Heart left ventricle (tissue), 16 donors: ENCODE data around the gene INTS13. TPM values are rescaled to one million over a fixed set of nuclear protein-coding genes. Genes with fewer than 3 reads are reported as not detected.

Experiments
- ATAC-seq, 4 donors: fragments of 200-7000 bp; cut with Tn5 transposase; one replicate each; pipeline ENCODE4 v1.9.1; 2020 to 2022; ENCODE audit warnings: moderate library complexity in 4 of 4, mild to moderate bottlenecking in 3 of 4, moderate number of reproducible peaks in 1 of 4
- DNase-seq, 5 donors: peaks; one replicate each; pipeline ENCODE4 v3.0.0-alpha.2; 2020
- H3K27ac ChIP-seq, 12 donors: fragments of 200-600 bp; sonication (generic) in 4 of 12; one replicate each; pipeline versions ENCODE4 v1.5.0 to v1.8.0; 2016 to 2022; ENCODE audit warnings: mild to moderate bottlenecking in 2 of 12
- H3K27me3 ChIP-seq, 9 donors: fragments of 200-600 bp; sonication (generic) in 2 of 9; one replicate each; pipeline versions ENCODE4 v1.5.1 to v1.8.0; 2016 to 2022; ENCODE audit warnings: mild to moderate bottlenecking in 3 of 9
- H3K36me3 ChIP-seq, 9 donors: fragments of 200-600 bp; sonication (generic) in 2 of 9; one replicate each; pipeline versions ENCODE4 v1.5.0 to v1.8.0; 2018 to 2022; ENCODE audit warnings: mild to moderate bottlenecking in 2 of 9
- H3K4me1 ChIP-seq, 12 donors: fragments of 200-600 bp; sonication (generic) in 4 of 12; one replicate each; pipeline versions ENCODE4 v1.5.0 to v1.8.0; 2016 to 2022; ENCODE audit warnings: mild to moderate bottlenecking in 3 of 12
- H3K4me3 ChIP-seq, 12 donors: fragments of 200-600 bp; sonication (generic) in 4 of 12; one replicate each; pipeline versions ENCODE4 v1.5.0 to v1.8.0; 2017 to 2022; ENCODE audit warnings: mild to moderate bottlenecking in 9 of 12, moderate library complexity in 4 of 12
- H3K9me3 ChIP-seq, 12 donors: fragments of 200-600 bp; sonication (generic) in 4 of 12; one replicate each; pipeline versions ENCODE4 v1.5.0 to v1.8.0; 2016 to 2022; ENCODE audit warnings: mild to moderate bottlenecking in 1 of 12
- POLR2A ChIP-seq, 2 donors: fragments of 450-650 bp; IDR thresholded peaks; one replicate each; pipeline ENCODE4 v1.6.1; 2017; ENCODE audit warnings: antibody characterized with exemption in 2 of 2, mild to moderate bottlenecking in 2 of 2, moderate library complexity in 2 of 2
- WGBS, 4 donors: extraction: QIAGEN DNeasy Blood & Tissue Kit in 2 of 4; methylation state at CpG; one replicate each; pipeline versions ENCODE4 v1.1.5 to v1.1.7; 2013 to 2018; 5-methylcytosine and 5-hydroxymethylcytosine counted together
- intact Hi-C, 10 donors: fragments of 100-400 bp; cut with DNase I; formaldehyde crosslinking; loops; one replicate each; pipeline versions ENCODE4 v1.11.1 to v1.14.2; 2022
- polyA plus RNA-seq, 2 donors: library from polyadenylated mRNA; stranded (reverse); fragments of 200-250 nt; gene quantifications; one replicate each; pipeline ENCODE4 v1.2.3, GENCODE V29; 2013
- total RNA-seq, 9 donors: library from RNA; depleted of rRNA in 2 of 9; stranded (reverse); fragments of >200 nt in 2 of 9; fragmentation: NEBNext Ultra II Directional in 3 of 9; extraction: Animal tissue kit (Norgen Biotek cat#: 25700) in 3 of 9; gene quantifications; one replicate each; pipeline versions ENCODE4 v1.1.0 to v1.2.4, GENCODE V29; 2016 to 2023
- TF ChIP-seq, protein P1 (sequence below), 12 donors: fragments of 200-600 bp; sonication (generic) in 4 of 12; IDR thresholded peaks; one replicate each; pipeline versions ENCODE4 v1.5.0 to v1.8.0; 2018 to 2022; ENCODE audit warnings: antibody characterized with exemption in 12 of 12, mild to moderate bottlenecking in 5 of 12
- donor health status: ischemic (EF 13 %, LVEDD 7.1; RV severe dilation, severe dysfunction).
- donor health status: healthy with polysubstance abuse.
- donor health status: DM: no; HTN: yes; CAD: no.
- donor health status: DM: no; HTN: no; CAD: no.
- donor health status: ischemic (EF 25% LVEDD 6.9; RV normal size, moderate dysfunction).
- donor health status: ischemic (EF 25% LVEDD 5.7; RV mildly dilated, moderate dysfunction).
- donor health status: healthy.
- donor health status: DM: yes; HTN: yes; CAD: no.
- donor health status: ischemic (EF 35%, LVEDD 5.7; RV mildly dilated, moderate dysfunction).
- donor health status: nonischemic (EF 11% LVEDD 7.7; RV severe dilation, severe dysfunction).
- donor health status: DM: yes; HTN: yes; CAD: no.
- donor health status: PGD.
- donor health status: ischemic (EF 29% LVEDD 5.4; RV normal size, mild dysfunction).
- donor health status: nonischemic (EF 23%, LVEDD 6.1; RV moderate dilation, normal function).

INTS13 gene
- total and polyA plus RNA-seq, 11 donors, result 14.1 to 24.8 (median 19.2) TPM

DNA sequence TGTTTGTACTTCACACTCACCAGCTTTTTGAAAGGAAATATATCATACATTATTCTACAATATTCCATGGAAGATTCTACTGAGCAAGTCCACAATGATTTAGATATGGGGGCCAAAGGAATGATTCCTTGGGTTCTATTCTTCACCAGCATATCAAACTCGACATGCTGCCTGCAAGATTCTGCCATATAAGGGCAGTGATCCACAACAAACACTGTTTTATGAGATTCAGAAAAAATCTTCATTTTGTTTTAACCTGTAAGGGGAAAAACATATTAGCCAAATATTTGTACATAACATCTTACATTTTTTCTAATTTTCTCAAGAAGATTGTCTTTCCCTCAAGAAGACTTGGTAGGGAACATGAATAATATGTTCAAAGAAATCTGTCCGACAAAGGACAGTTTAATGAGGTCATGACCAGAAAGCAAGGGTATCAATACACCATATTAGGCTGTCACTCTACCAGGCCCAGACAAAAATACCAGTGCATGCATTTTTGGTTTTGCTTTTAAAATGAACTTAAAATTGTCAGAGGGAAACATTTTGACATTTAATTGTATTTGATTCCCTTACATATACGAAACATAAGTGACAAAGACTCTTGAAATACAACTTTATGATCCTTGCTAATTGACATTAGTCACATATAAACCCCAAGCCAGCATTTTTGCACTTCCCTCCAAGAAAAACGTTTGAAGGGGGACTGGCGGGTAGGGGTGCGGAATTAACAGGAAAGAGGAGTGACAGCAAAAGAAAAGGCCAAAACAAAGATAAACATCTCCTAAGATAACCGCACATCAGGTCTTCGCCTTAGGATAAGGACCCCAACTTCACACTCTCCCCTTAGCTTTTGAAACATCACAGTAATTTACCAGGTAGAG, 980 bp downstream of the INTS13 start:
- Histone ChIP-seq H3K27me3 (no peaks in the 10 kb centered on the region), H3K4me3 (peak overlapping the region; percentile 54 to 97 (median 88)), H3K36me3 (peaks cover 0 to 22% (median 8%) of the 10 kb centered on the region in 9 donors), H3K27ac (peak overlapping the region in 11 of 12 donors; percentile 94 to 98 (median 97)), H3K4me1 (peaks cover 3 to 58% (median 38%) of the 10 kb centered on the region in 12 donors), H3K9me3 (no peaks in the 10 kb centered on the region)
- intact Hi-C loops, result loop anchor here in 8 of 10 donors (2.0 to 10.0 kb wide), 6 partner anchors 76 to 370 kb away; partner anchors contain the start of genes TM7SF3 (in 6 of the 8) and STK38L (in 1 of the 8)
- WGBS, 4 donors, result 20 to 27% (median 23%) methylated on average over 8 of the region's 8 CpGs
- no peak for ATAC-seq
- DNase-seq, result no peak
- no peak for TF ChIP-seq POLR2A (IDR thresholded peaks at IDR 0.05)
- TF ChIP-seq, protein P1, sequence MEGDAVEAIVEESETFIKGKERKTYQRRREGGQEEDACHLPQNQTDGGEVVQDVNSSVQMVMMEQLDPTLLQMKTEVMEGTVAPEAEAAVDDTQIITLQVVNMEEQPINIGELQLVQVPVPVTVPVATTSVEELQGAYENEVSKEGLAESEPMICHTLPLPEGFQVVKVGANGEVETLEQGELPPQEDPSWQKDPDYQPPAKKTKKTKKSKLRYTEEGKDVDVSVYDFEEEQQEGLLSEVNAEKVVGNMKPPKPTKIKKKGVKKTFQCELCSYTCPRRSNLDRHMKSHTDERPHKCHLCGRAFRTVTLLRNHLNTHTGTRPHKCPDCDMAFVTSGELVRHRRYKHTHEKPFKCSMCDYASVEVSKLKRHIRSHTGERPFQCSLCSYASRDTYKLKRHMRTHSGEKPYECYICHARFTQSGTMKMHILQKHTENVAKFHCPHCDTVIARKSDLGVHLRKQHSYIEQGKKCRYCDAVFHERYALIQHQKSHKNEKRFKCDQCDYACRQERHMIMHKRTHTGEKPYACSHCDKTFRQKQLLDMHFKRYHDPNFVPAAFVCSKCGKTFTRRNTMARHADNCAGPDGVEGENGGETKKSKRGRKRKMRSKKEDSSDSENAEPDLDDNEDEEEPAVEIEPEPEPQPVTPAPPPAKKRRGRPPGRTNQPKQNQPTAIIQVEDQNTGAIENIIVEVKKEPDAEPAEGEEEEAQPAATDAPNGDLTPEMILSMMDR (IDR thresholded peaks at IDR 0.05), result no peak

DNA sequence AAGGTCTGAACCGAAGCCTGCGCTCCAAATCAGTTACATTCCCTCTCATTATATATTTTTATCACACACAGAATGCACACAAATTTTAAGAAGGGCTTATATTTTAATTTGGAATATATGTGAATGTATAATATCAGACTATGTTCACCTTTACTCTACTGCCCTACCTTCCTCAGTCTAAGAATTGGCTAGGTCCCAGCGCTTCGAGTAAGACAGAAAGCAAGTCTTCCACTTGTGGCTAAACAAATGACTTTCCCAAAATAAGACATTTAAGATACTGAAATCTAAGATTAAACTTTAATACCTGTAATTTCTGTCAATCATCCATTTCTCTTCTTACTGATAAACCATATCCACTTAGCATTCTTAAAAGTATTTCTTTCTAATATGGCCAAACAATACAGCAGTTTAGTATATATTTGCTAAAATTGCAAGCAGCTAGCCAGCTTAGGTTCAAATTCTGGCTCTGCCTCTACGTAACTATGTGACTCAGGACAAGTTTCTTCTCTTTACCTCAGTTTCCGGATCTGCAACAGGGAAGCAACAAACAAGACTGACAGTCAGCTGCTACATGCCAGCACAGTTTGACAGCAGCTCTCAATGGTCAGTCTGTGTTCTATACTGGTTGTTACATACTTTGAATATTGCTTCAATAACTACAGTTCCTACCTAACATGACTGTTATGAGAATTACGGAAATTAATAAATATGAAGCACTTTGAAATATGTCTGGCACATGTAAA, 2.0 kb downstream of the INTS13 start:
- TF ChIP-seq POLR2A (IDR thresholded peaks at IDR 0.05), result no peak
- TF ChIP-seq, protein P1 (IDR thresholded peaks at IDR 0.05), result no peak
- Histone ChIP-seq H3K4me3 (peak overlapping the region in 1 of 12 donors; percentile 73), H3K4me1 (peaks cover 0 to 49% (median 29%) of the 10 kb centered on the region in 12 donors), H3K36me3 (peaks cover 0 to 32% (median 17%) of the 10 kb centered on the region in 9 donors), H3K27me3 (no peaks in the 10 kb centered on the region), H3K27ac (peak overlapping the region in 2 of 12 donors; percentile 9 to 25), H3K9me3 (no peaks in the 10 kb centered on the region)
- DNase-seq (no peak), ATAC-seq (no peak)
- intact Hi-C loops, result loop anchor here in 8 of 10 donors (2.0 to 10.0 kb wide), 6 partner anchors 76 to 371 kb away; partner anchors contain the start of genes TM7SF3 (in 6 of the 8) and STK38L (in 1 of the 8)
- 82 to 87% (median 84%) methylated on average over 7 of the region's 7 CpGs for WGBS, 4 donors

DNA sequence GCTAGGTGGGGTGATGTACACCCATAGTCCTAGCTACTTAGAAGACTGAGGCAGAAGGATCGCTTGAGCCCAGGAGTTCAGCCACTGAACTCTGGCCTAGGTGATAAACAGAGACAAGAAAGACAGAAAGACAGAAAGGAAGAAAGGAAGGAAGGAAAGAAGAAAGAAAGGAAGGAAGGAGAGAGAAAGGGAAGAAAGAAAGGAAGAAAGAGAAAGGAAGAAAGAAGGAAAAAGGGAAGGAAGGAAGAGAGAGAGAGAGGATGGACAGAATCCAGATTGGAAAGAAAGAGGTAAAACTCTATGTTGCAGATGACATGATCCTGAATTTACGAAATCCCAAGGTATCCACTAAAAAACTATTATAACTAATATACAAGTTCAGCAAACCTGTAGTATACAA, 8.2 kb downstream of the INTS13 start:
- TF ChIP-seq, protein P1 (IDR thresholded peaks at IDR 0.05), result no peak
- no peak for TF ChIP-seq POLR2A (IDR thresholded peaks at IDR 0.05)
- Histone ChIP-seq H3K4me3 (no peak overlapping the region), H3K9me3 (no peaks in the 10 kb centered on the region), H3K36me3 (peaks cover 0 to 81% (median 62%) of the 10 kb centered on the region in 9 donors), H3K27ac (no peak overlapping the region), H3K4me1 (peaks cover 0 to 6% (median 0%) of the 10 kb centered on the region in 12 donors), H3K27me3 (no peaks in the 10 kb centered on the region)
- WGBS, 4 donors, result 94 to 100% (median 98%) methylated on average over 2 of the region's 2 CpGs
- intact Hi-C loops, result no loop called here
- no peak for DNase-seq
- no peak for ATAC-seq

DNA sequence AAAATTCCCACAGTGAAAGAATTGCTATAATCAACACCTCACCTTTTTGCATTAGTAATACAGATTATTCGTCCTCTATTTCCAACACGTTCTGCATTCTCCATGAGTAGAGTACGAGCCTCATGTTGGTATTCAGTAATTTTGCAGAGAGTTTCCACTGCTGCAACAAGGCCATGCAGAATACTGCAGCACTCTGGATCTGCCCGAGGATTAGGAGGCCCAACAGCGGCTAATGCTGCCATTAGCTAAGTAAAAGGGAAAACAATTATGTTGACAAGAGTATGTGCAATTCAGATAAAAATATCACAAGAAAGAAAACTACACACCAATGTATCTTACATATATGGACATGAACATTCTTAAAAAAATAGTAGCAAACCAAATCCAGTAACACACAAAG, 9.1 kb downstream of the INTS13 start:
- no peak for ATAC-seq
- peaks cover 0 to 86% (median 71%) of the 10 kb centered on the region in 9 donors for H3K36me3 ChIP-seq

More for the DNA sequence above, 9.1 kb downstream of the INTS13 start:
- Histone ChIP-seq H3K4me1 (no peaks in the 10 kb centered on the region), H3K9me3 (no peaks in the 10 kb centered on the region), H3K4me3 (no peak overlapping the region), H3K27ac (no peak overlapping the region), H3K27me3 (no peaks in the 10 kb centered on the region)
- intact Hi-C loops, result no loop called here
- TF ChIP-seq, protein P1 (IDR thresholded peaks at IDR 0.05), result no peak
- TF ChIP-seq POLR2A (IDR thresholded peaks at IDR 0.05), result no peak
- WGBS, 4 donors, result 92 to 94% (median 93%) methylated on average over 5 of the region's 5 CpGs
- no peak for DNase-seq
